Kidney capillary endothelial cell (primary cell): ENCODE results near the gene MIOX.

Experiments
- DNase-seq: peaks from one replicate; pipeline ENCODE4 v3.0.0-alpha.2; 2018; ENCODE audit warnings: low spot score

The MIOX gene

GRCh38 chr22:50473855-50474671 lies 12.6 kb upstream of the MIOX start:
- peak; percentile 23 for DNase-seq

- DNase-seq: peak; percentile 87
These were observed 11.7 kb upstream of the MIOX start, which contains the start of gene SBF1 for GRCh38 chr22:50474710-50475651. Gene SBF1 (minus strand): TSS chr22:50475035. CDS start chr22:50474840, 195 bp downstream.

GRCh38 chr22:50475652-50476002 lies 11.0 kb upstream of the MIOX start:
- DNase-seq: no peak

- no peak for DNase-seq
These were observed 9.8 kb upstream of the MIOX start for GRCh38 chr22:50476868-50477267.

GRCh38 chr22:50477923-50478322 lies 8.7 kb upstream of the MIOX start:
- no peak for DNase-seq

- DNase-seq: no peak
These were observed 6.9 kb upstream of the MIOX start for GRCh38 chr22:50479721-50480120.

GRCh38 chr22:50481045-50481439 lies 5.6 kb upstream of the MIOX start:
- no peak for DNase-seq

- DNase-seq: no peak
These were observed 5.1 kb upstream of the MIOX start, which contains the start of gene ADM2 for GRCh38 chr22:50481440-50482106. Gene ADM2 (plus strand): TSS chr22:50481543. CDS start chr22:50481848, 305 bp downstream.

- no peak for DNase-seq
These were observed 4.3 kb upstream of the MIOX start for GRCh38 chr22:50482107-50483074.

- no peak for DNase-seq
These were observed 3.6 kb upstream of the MIOX start for GRCh38 chr22:50483106-50483505.

GRCh38 chr22:50483556-50483955 lies 3.1 kb upstream of the MIOX start:
- no peak for DNase-seq

- DNase-seq: no peak
These were observed 2.4 kb upstream of the MIOX start for GRCh38 chr22:50483977-50484853.

GRCh38 chr22:50485221-50486131 lies 1.2 kb upstream of the MIOX start:
- DNase-seq: no peak

- no peak for DNase-seq
These were observed 789 bp downstream of the MIOX start for GRCh38 chr22:50487290-50488005.

- no peak for DNase-seq
These were observed 1.5 kb downstream of the MIOX start for GRCh38 chr22:50488006-50488677.

- no peak for DNase-seq
These were observed 2.2 kb downstream of the MIOX start for GRCh38 chr22:50488886-50489285.

GRCh38 chr22:50489363-50490243 lies 2.9 kb downstream of the MIOX start:
- no peak for DNase-seq
